Posterior cingulate gyrus (tissue), 11 donors: Measurements from ENCODE around the gene PSMC5.

Experiments
- DNase-seq, 10 donors: peaks; one replicate each; pipeline versions ENCODE4 v3.0.0 to v3.0.0-alpha.2; 2020 to 2021; ENCODE audit warnings: mixed read lengths in 3 of 10
- intact Hi-C: fragments of 100-400 bp; cut with DNase I; formaldehyde crosslinking; loops from one replicate; pipeline ENCODE4 v1.15.1; 2023

PSMC5 gene

GRCh38 chr17:63836811-63837210 is 9.6 kb downstream of the PSMC5 start:
- intact Hi-C loops = no loop called here
- DNase-seq = no peak

DNA sequence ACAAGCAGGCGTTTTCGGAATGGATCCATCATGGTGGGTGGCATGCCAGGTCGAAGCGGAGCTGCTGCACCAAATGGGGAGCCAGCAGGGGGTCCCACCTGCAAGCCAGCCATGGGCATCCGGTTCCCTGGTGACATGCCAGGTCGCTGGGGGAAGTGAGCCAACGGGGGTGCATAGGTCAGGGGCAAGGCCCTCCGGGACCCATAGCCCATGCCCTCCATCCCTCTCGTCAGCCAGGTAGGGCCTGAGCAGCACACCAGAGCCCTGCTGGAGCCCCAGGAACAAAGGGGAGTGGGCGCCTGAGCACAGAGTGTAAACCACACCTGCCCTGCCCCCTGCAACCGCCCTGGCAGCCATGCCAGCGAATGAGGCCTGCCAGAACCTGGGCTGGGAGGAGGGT is 10.2 kb downstream of the PSMC5 start:
- intact Hi-C loops = no loop called here

GRCh38 chr17:63837962-63838600 is 10.8 kb downstream of the PSMC5 start:
- intact Hi-C loops = no loop called here
- DNase-seq = no peak

More for the DNA sequence above, 10.2 kb downstream of the PSMC5 start:
- no peak for DNase-seq

- intact Hi-C loops = no loop called here
Observed at GRCh38 chr17:63838631-63839171, 11.5 kb downstream of the PSMC5 start.

GRCh38 chr17:63840591-63841349 is 13.5 kb downstream of the PSMC5 start:
- DNase-seq = no peak
- intact Hi-C loops = loop anchor here (5.0 kb wide), 1 partner anchor 218 kb away; the partner anchor contains the start of gene MAP3K3

More at GRCh38 chr17:63838631-63839171, 11.5 kb downstream of the PSMC5 start:
- peak; percentile 79 to 98 (median 91) for DNase-seq

DNA sequence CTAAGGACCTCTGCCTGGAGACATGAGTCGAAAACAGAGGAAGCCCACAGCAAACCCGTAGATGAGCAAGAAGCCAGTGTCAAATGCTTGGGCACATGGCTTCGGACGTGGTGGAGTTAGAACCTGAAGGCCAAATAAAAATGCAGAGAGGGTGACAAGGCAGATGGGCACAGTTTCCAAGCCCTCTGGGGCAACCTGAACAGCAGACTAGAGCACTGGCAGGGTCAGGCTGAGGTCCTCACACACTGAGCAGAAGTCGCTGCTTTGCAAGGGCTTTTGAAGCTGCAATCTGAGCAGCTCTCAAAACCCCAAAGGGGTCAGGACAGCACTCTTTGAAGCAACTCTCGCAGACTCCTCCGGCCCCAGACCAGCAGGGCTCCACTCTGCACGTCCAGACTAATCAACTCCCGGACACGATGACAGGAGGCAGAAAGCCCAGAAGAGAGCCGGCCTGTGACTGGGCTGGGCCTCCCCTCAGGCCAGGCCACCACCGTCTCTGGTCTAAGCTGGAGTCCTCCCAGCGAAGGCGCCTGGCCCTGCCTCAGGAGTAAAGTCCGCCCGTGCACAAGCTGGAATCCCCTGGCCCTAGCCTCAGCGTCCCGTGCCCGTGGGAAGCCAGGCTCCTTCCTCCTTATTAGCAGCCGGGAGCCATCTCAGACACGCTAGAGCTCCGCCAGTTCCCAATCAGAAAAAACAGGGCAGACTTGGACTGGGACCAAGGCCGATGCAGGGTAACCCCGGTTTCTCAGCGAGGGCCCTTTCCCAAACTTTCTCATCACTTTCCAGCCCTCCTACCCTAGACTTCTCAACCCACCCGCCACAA is 14.3 kb downstream of the PSMC5 start:
- intact Hi-C loops = loop anchor here (2.0 to 5.0 kb wide), 2 partner anchors 15 to 219 kb away; partner anchors contain the start of genes FTSJ3, MAP3K3 and PSMC5
- peak in 6 of 10 donors; percentile 31 to 91 (median 45) for DNase-seq

DNA sequence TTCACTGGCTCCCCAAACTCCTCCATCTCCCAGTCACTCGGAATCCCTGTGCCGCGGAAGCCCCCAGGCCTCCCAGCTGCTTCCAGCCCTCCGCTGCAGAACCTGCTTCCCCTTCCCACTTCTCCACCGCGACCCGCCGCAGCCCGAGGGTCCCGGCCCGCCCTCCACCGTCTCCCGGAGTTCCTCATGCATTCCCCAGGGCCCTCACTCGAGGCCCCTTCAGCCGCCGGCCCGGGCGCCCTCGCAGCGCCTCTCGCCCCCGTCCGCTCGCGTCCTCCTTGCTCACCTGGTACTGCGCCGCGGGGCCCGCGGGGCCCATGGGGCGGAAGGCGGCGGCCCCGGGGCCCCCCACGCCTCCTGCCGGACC is 14.9 kb downstream of the PSMC5 start:
- peak in 2 of 10 donors; percentile 28 to 90 for DNase-seq
- intact Hi-C loops = loop anchor here (2.0 to 5.0 kb wide), 2 partner anchors 15 to 220 kb away; partner anchors contain the start of genes FTSJ3, MAP3K3 and PSMC5

- intact Hi-C loops = loop anchor here (2.0 to 5.0 kb wide), 2 partner anchors 16 to 220 kb away; partner anchors contain the start of genes FTSJ3, MAP3K3 and PSMC5
- peak; percentile 93 to 100 (median 98) for DNase-seq
Observed at GRCh38 chr17:63842540-63843386, 15.5 kb downstream of the PSMC5 start, which contains the start of gene SMARCD2. Gene SMARCD2 (minus strand): TSS chr17:63842685. CDS start chr17:63842674, 11 bp downstream.

GRCh38 chr17:63843387-63843888 is 16.2 kb downstream of the PSMC5 start:
- DNase-seq = peak in 1 of 10 donors; percentile 61
- intact Hi-C loops = loop anchor here (2.0 to 5.0 kb wide), 2 partner anchors 17 to 221 kb away; partner anchors contain the start of genes FTSJ3, MAP3K3 and PSMC5

DNA sequence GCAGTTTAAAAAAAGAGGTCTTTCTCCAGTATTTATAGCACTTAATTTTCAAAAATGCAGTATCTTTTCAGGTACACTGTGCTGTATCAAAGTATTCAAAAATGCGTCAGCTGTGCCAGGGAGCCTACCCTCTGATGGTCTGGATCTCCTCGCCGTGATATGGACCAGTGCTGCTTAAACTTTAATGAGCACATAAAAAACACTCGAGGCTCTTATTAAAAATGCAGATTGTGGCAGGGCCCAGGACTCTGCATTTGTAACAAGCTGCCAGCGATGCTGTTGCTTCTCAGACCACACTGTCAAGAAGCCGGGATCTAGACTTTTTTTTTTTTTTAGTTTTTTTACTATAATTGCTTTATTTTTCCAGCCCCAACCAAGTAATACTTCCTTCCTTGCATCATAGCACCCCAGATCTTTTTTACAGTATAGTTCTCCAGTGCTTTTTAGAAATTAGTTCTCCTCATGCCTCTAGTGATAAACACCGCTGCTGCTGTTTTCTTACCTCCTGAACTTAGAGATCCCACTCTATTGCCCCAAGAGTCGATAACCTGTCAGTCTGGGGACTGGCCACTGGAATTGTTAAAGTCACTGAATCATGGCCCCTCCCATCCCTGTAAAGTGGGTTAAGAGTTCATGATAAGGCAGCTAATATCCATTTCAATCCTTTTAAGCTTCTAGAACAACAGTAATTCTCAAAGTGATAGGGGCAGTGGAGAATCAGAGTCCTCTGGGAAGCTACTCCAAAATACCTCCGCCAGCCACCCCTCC is 16.9 kb downstream of the PSMC5 start:
- no peak for DNase-seq
- intact Hi-C loops = loop anchor here (2.0 to 5.0 kb wide), 2 partner anchors 17 to 222 kb away; partner anchors contain the start of genes FTSJ3, MAP3K3 and PSMC5

GRCh38 chr17:63845509-63845908 is 18.3 kb downstream of the PSMC5 start:
- intact Hi-C loops = no loop called here
- DNase-seq = peak in 1 of 10 donors; percentile 3

- peak in 1 of 10 donors; percentile 44 for DNase-seq
Observed at GRCh38 chr17:63847525-63848249, 20.5 kb downstream of the PSMC5 start.

DNA sequence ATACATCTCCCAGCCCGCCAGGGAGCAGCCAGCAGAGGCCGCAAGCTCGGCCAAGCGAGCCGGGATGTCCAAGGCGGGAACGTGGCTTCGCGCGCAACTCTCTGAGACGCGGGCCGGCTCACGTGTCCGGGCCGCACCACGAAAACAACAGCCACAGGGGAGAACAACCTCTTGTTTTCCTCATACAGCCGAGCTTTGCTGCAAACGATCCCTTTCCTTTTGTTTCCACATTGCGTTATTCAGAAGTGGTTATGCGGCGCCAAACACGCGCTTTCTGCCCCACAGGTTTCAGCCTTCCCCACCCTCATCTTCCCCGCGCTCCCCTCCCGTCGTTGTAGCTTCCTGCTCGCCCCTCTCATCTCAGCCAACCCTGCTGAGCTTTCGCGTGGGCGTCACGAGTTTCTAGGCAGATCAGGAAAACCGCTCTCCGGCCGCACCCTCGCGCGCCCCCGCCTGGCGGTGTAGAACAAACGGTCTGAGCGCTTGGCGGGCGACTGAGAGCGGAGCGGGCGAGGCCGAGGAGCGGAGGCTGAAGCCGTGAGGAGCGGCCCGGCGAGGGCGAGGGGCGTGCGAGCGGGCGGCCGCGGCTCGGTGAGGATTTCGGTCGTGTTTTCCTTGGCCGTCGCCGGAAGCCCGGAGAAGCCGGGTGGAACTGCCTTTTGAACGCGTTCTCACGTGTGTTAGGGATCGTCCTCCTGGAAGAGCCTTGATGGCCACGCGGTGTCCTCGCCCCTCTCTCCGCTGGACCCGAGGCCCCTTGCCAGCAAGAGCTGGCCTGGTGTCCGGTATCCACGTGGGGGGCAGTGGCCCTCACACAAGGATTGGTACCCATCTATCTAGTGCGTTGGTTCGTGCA is 21.8 kb downstream of the PSMC5 start:
- intact Hi-C loops = no loop called here

More at GRCh38 chr17:63847525-63848249, 20.5 kb downstream of the PSMC5 start:
- intact Hi-C loops = no loop called here

DNA sequence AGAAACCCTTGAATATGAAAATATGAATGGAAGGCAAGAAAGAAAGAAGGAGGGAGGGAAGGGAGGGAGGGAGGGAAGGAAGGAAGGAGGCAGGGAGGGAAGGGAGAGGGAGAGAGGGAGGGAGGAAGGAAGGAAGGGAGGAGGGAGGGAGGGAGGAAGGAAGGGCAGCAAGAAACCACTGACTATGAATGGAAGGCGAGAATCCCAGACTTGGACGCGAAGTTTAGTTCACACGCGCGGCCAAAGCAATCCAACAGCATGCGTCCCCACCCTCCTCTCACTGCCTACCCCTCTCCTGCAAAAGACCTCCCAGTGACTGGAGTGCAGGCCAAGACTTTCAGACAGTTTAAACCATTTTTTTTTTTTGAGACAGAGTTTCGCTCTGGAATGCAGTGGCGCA is 23.2 kb downstream of the PSMC5 start:
- DNase-seq = no peak
- intact Hi-C loops = no loop called here

More for the DNA sequence above, 21.8 kb downstream of the PSMC5 start:
- DNase-seq = peak; percentile 82 to 98 (median 92)

GRCh38 chr17:63853260-63853659 is 26.0 kb downstream of the PSMC5 start:
- intact Hi-C loops = no loop called here
- DNase-seq = peak in 1 of 10 donors; percentile 5

DNA sequence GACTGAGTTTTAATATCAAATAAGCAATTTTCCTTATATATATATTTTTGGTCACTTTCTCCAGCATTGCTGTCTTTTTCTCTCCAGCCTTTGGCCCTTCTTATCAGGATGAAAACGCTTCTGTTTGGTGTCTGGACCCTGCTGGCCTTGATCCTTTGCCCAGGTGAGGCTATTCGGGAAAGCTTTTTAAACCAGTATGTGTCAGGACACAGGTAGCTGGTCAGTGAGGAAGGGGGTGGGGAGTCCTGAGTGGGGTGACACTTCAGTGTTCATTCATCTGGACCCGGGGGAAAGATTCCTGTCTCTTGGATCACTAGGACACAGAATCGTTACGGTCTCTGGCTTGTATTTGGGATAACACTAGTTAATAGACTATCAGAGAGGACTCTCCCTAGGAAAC is 27.5 kb downstream of the PSMC5 start:
- intact Hi-C loops = no loop called here
- DNase-seq = no peak
